GM12878 (cell line): ENCODE data around the gene DLK1. TPM values are rescaled to one million over a fixed set of nuclear protein-coding genes. Genes with fewer than 3 reads are reported as not detected.

Experiments
- ATAC-seq: fragments of 200-7000 bp; cut with Tn5 transposase; 3 replicates; pipeline ENCODE4 v1.9.1; 2020; ENCODE audit warnings: mild to moderate bottlenecking, moderate library complexity
- BruUV-seq: library from RNA; stranded (reverse); fragments of 400-500 nt; replicated peaks from 2 replicates; lab custom pipeline; 2021; lab: Mats Ljungman, UMichigan
- CTCF ChIA-PET: fragments of 300-600 bp; sonication (Branson Sonifier 250); formaldehyde crosslinking; extraction: SDS; loops from one replicate; lab custom pipeline; 2021; ENCODE audit warnings: inconsistent platforms; lab: Yijun Ruan, JAX
- POLR2A ChIA-PET: fragments of 350-600 bp; formaldehyde crosslinking; extraction: SDS; loops from one replicate; lab custom pipeline; 2021; ENCODE audit warnings: inconsistent platforms; lab: Charles Lee
- RAD21 ChIA-PET: fragments of 300-600 bp; sonication (Branson Sonifier 250); formaldehyde crosslinking; loops from one replicate; lab custom pipeline; 2023; ENCODE audit warnings: antibody characterized with exemption; ENCODE audit not compliant: unreplicated experiment; lab: Charles Lee
- SMC1A ChIA-PET: fragments of 300-600 bp; sonication (Branson Sonifier 250); formaldehyde crosslinking; loops from one replicate; lab custom pipeline; 2023; ENCODE audit not compliant: unreplicated experiment, uncharacterized antibody; lab: Charles Lee
- DNase-seq: peaks from one replicate; pipeline ENCODE4 v3.0.0-alpha.2; 2011; ENCODE audit warnings: low read depth, low spot score
- FAIRE-seq: peaks from 3 replicates; lab custom pipeline; 2011; peaks lifted over from hg19 to GRCh38; lab: Jason Lieb, UNC
- H2AFZ ChIP-seq: 2 replicates; pipeline ENCODE4 v1.6.0; 2011; ENCODE audit warnings: low read depth, low read length, control low read depth; ENCODE audit not compliant: control insufficient read depth
- H3K27ac ChIP-seq: 2 replicates; pipeline ENCODE4 v1.5.1; 2011; ENCODE audit warnings: control low read depth; ENCODE audit not compliant: control insufficient read depth, insufficient read depth
- H3K27me3 ChIP-seq, 2 experiments: replicated peaks in 1 of 2; 2 replicates each; pipeline versions ENCODE4 v1.6.0 to v1.6.1; 2011; ENCODE audit warnings: low read length in 1 of 2; ENCODE audit not compliant: control insufficient read depth in 2 of 2, insufficient read depth in 2 of 2
- H3K36me3 ChIP-seq, 2 experiments: 2 replicates each; pipeline ENCODE4 v1.5.1; 2011; ENCODE audit warnings: low read length in 1 of 2; ENCODE audit not compliant: control insufficient read depth in 2 of 2, insufficient read depth in 2 of 2
- H3K4me1 ChIP-seq: 2 replicates; pipeline ENCODE4 v1.6.1; 2011; ENCODE audit warnings: mild to moderate bottlenecking, low read length, moderate library complexity, mixed read lengths; ENCODE audit not compliant: control insufficient read depth, insufficient read depth
- H3K4me2 ChIP-seq: 2 replicates; pipeline ENCODE4 v1.6.0; 2011; ENCODE audit warnings: control low read depth; ENCODE audit not compliant: control insufficient read depth, insufficient read depth
- H3K4me3 ChIP-seq: fragments of 200-600 bp; sonication (generic); 2 replicates; pipeline ENCODE4 v1.5.1; 2016
- H3K79me2 ChIP-seq: 2 replicates; pipeline ENCODE4 v1.6.0; 2011; ENCODE audit warnings: low read length; ENCODE audit not compliant: control insufficient read depth, insufficient read depth
- H3K9ac ChIP-seq: 2 replicates; pipeline ENCODE4 v1.8.0; 2011; ENCODE audit warnings: low read length, control low read depth, mixed read lengths; ENCODE audit not compliant: control insufficient read depth, insufficient read depth
- H3K9me3 ChIP-seq: replicated peaks from 3 replicates; pipeline ENCODE4 v1.5.1; 2011; ENCODE audit warnings: mild to moderate bottlenecking, low read length; ENCODE audit not compliant: control insufficient read depth, insufficient read depth
- H4K20me1 ChIP-seq: 2 replicates; pipeline ENCODE4 v1.6.0; 2011; ENCODE audit not compliant: control insufficient read depth, insufficient read depth
- BHLHE40 ChIP-seq, 2 experiments: fragments of 450-650 bp in 1 of 2; IDR thresholded peaks; 2 replicates each; pipeline ENCODE4 v1.6.1; 2011 to 2017; ENCODE audit warnings: low read depth in 2 of 2, borderline replicate concordance in 1 of 2, improper control_type of control experiment in 1 of 2, low read length in 1 of 2, mild to moderate bottlenecking in 1 of 2
- DPF2 ChIP-seq: fragments of 450-650 bp; IDR thresholded peaks from 2 replicates; pipeline ENCODE4 v1.6.1; 2017; ENCODE audit warnings: mild to moderate bottlenecking
- POLR2AphosphoS2 ChIP-seq: IDR thresholded peaks from 2 replicates; pipeline ENCODE4 v1.6.1; 2011; ENCODE audit warnings: low read depth, mild to moderate bottlenecking, low read length, improper control_type of control experiment, moderate library complexity
- ZNF24 ChIP-seq: fragments of 450-650 bp; IDR thresholded peaks from 2 replicates; pipeline ENCODE4 v1.6.1; 2017; ENCODE audit warnings: antibody characterized with exemption, mild to moderate bottlenecking
- WGBS: methylation state at CpG from one replicate; pipeline ENCODE4 v1.1.6; 2016; ENCODE audit warnings: low lambda C conversion rate; ENCODE audit not compliant: insufficient replicate concordance, insufficient coverage; ENCODE audit errors: missing lambda C conversion rate; 5-methylcytosine and 5-hydroxymethylcytosine counted together
- in situ Hi-C: fragments of 300-500 bp; cut with MboI; formaldehyde crosslinking; loops from 9 replicates; pipeline ENCODE4 v1.14.3; 2018; ENCODE audit warnings: mixed read lengths
- intact Hi-C: fragments of 100-400 bp; cut with micrococcal nuclease; formaldehyde crosslinking; loops from one replicate; pipeline ENCODE4 v1.14.2; 2022; ENCODE audit not compliant: unreplicated experiment
- polyA plus RNA-seq, 11 experiments: library from polyadenylated mRNA; depleted of rRNA in 4 of 11; unstranded in 6 of 11; stranded (reverse) in 5 of 11; fragments of >200 nt; fragmentation: Nextera tagmentation in 4 of 11; fragmentation: Illumina TruSeq in 1 of 11; extraction: Ambion mirVana in 4 of 11; extraction: Trizol in 1 of 11; gene quantifications; 1 replicate in 1 of 11; 2 replicates in 10 of 11; pipeline versions ENCODE4 v1.2.1 to v1.2.3, GENCODE V29; 2011 to 2016; ENCODE audit warnings: inconsistent platforms in 2 of 11, missing spikeins in 2 of 11, low read depth in 1 of 11
- total RNA-seq, 4 experiments: library from RNA; depleted of rRNA in 3 of 4; stranded (reverse); fragments of >200 nt in 3 of 4; fragmentation: Illumina TruSeq in 1 of 4; extraction: Trizol in 1 of 4; gene quantifications; 2 replicates each; pipeline versions ENCODE4 v1.2.1 to v1.2.3, GENCODE V29; 2013 to 2021
- TF ChIP-seq, protein P1 (sequence below): fragments of 450-650 bp; IDR thresholded peaks from 2 replicates; pipeline ENCODE4 v1.6.1; 2017; ENCODE audit warnings: mild to moderate bottlenecking, moderate library complexity

Gene DLK1
- total and polyA plus RNA-seq, 10 of the 15 experiments (the other 5 are each of a cell fraction or from before 2014, with no cell fraction given) = 0.87 TPM; not detected in 9

DNA sequence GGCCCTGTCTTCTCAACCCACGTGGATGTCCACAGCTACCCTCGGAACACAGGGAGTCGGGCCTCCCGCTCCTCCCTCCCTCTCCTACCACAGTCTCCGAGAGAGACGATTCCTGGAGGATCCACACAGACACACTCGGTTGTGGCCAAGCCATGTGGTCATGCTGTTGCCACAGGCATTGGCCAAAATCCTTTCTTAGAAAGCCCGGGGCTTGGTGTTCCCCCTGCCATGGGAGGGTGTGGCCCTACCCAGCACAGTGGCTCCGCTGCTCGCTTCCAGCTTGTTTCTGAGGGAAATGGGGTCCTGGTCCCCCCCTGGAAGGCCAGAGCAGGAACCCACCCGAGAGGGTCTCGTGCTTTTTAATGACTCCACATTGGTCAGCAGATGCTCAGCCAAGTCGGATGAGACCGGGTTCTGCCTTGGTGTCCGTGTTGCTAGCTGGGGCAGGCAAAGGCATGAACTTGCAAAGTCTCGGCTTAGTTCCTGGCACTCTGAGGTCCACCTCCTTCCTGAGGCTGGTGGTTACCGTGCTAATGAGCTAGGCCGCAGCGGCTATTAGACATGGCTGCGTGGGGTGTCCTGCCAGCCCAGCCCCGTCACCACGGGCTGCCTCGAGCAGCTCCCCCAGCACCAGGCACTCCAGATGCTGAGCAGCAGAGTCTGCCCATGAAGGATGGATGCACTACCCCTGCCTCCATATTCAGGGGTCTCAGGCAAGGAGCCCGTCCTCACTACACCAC is 52.4 kb downstream of the DLK1 start:
- no TSS peak for BruUV-seq

GRCh38 chr14:100779691-100780080 is 53.0 kb downstream of the DLK1 start:
- no TSS peak for BruUV-seq
- Histone ChIP-seq H3K36me3 (no peaks in the 10 kb centered on the region), H3K4me1 (no peaks in the 10 kb centered on the region), H4K20me1 (no peaks in the 10 kb centered on the region), H3K9me3 (no peaks in the 10 kb centered on the region), H3K4me2 (no peak overlapping the region), H3K79me2 (no peaks in the 10 kb centered on the region), H2AFZ (no peak overlapping the region), H3K27me3 (peaks cover 0 to 2% of the 10 kb centered on the region in 2 experiments; a peak in 2 of 4 replicates), H3K9ac (no peak overlapping the region), H3K27ac (no peak overlapping the region), H3K4me3 (no peak overlapping the region)
- POLR2A ChIA-PET = no interaction called here
- FAIRE-seq (no peak), ATAC-seq (no peak), DNase-seq (no peak)
- SMC1A ChIA-PET = no interaction called here
- in situ Hi-C loops (no loop called here), intact Hi-C loops (no loop called here)
- no peak for TF ChIP-seq ZNF24
- TF ChIP-seq POLR2AphosphoS2 = no peak
- TF ChIP-seq, protein P1, sequence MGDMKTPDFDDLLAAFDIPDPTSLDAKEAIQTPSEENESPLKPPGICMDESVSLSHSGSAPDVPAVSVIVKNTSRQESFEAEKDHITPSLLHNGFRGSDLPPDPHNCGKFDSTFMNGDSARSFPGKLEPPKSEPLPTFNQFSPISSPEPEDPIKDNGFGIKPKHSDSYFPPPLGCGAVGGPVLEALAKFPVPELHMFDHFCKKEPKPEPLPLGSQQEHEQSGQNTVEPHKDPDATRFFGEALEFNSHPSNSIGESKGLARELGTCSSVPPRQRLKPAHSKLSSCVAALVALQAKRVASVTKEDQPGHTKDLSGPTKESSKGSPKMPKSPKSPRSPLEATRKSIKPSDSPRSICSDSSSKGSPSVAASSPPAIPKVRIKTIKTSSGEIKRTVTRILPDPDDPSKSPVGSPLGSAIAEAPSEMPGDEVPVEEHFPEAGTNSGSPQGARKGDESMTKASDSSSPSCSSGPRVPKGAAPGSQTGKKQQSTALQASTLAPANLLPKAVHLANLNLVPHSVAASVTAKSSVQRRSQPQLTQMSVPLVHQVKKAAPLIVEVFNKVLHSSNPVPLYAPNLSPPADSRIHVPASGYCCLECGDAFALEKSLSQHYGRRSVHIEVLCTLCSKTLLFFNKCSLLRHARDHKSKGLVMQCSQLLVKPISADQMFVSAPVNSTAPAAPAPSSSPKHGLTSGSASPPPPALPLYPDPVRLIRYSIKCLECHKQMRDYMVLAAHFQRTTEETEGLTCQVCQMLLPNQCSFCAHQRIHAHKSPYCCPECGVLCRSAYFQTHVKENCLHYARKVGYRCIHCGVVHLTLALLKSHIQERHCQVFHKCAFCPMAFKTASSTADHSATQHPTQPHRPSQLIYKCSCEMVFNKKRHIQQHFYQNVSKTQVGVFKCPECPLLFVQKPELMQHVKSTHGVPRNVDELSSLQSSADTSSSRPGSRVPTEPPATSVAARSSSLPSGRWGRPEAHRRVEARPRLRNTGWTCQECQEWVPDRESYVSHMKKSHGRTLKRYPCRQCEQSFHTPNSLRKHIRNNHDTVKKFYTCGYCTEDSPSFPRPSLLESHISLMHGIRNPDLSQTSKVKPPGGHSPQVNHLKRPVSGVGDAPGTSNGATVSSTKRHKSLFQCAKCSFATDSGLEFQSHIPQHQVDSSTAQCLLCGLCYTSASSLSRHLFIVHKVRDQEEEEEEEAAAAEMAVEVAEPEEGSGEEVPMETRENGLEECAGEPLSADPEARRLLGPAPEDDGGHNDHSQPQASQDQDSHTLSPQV = no peak
- CTCF ChIA-PET = no interaction called here
- RAD21 ChIA-PET = no interaction called here
- WGBS = 43% methylated on average over 13 of the region's 13 CpGs

More for the DNA sequence above, 52.4 kb downstream of the DLK1 start:
- H3K79me2 ChIP-seq = no peaks in the 10 kb centered on the region
- H2AFZ ChIP-seq = no peak overlapping the region
- no peak for FAIRE-seq
- no peaks in the 10 kb centered on the region for H3K9me3 ChIP-seq
- H3K4me3 ChIP-seq = no peak overlapping the region
- TF ChIP-seq DPF2 = no peak
- TF ChIP-seq BHLHE40 (IDR thresholded peaks at IDR 0.05; ENCODE audit: borderline replicate concordance in 1 of 2, low read depth in 2 of 2, low read length in 1 of 2) = no peak
- H3K9ac ChIP-seq = no peak overlapping the region
- CTCF ChIA-PET = no interaction called here
- in situ Hi-C loops = no loop called here
- POLR2A ChIA-PET = no interaction called here
- no peaks in the 10 kb centered on the region for H3K36me3 ChIP-seq
- no peaks in the 10 kb centered on the region for H3K4me1 ChIP-seq
- ATAC-seq = no peak
- no peak overlapping the region for H3K27ac ChIP-seq
- 40% methylated on average over 23 of the region's 24 CpGs for WGBS
- H3K27me3 ChIP-seq = peaks cover 0 to 2% of the 10 kb centered on the region in 2 experiments; a peak in 2 of 4 replicates
- RAD21 ChIA-PET = no interaction called here
- SMC1A ChIA-PET = no interaction called here
- no peak overlapping the region for H3K4me2 ChIP-seq
- H4K20me1 ChIP-seq = no peaks in the 10 kb centered on the region
- no peak for DNase-seq
- intact Hi-C loops = no loop called here
